Measurements from ENCODE around the gene ARL16.

DNA sequence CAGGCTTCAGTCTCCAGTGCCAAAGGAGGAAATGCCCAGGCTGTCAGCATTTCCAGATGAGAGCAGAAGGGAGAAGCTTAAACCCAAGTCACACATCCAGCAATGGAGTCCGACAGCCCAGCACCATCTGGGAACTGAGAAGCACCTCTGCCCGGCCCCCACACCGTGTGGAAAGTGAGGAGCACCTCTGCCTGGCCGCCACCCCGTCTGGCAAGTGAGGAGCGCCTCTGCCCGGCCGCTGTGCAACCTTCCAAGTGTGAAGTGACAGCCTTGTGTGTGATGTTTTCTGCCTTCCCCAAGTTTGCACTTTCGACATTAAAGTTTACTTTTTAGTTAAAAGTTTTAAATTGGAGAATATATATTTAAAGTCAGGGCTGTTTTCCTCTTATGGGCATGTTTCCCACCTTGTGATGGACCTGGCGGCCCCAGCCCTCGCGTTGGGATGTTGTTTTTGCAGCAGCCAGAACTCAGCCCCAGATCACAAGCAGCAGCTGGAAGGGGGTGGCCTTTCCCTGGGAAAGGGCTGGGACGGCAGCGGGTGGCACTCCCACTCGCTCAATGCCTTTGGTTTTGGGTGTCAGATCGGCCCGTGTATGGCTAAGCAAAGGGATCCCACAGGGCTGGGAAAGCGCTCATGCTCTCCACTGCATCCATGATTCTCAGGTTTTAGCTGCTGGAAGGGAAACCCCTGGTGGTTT, 9.9 kb downstream of the ARL16 start:
- TF ChIP-seq CBX3 (IDR thresholded peaks at IDR 0.05; ENCODE audit: low read depth) (no peak), CTCF (IDR thresholded peaks at IDR 0.05 in 2 of 3, conservative IDR thresholded peaks at IDR 0.05 in 1 of 3; ENCODE audit: borderline replicate concordance in 1 of 3, insufficient read depth in 1 of 3, low read depth in 2 of 3, low read length in 2 of 3) (no peak), RAD21 (IDR thresholded peaks at IDR 0.05; ENCODE audit: low read depth) (no peak), ZNF274 (IDR thresholded peaks at IDR 0.05; ENCODE audit: low read depth, low read length) (no peak), POLR2A (IDR thresholded peaks at IDR 0.05; ENCODE audit: borderline replicate concordance, extremely low read depth, insufficient read depth, insufficient read length) (no peak), ZFX (IDR thresholded peaks at IDR 0.05) (no peak), POLR2AphosphoS5 (IDR thresholded peaks at IDR 0.05; ENCODE audit: low read depth, low read length) (0 out of 2 replicates have a peak, but pooled peaks have one; percentile 15), REST (IDR thresholded peaks at IDR 0.05; ENCODE audit: low read depth) (no peak), EZH2 (IDR thresholded peaks at IDR 0.05) (no peak), CEBPB (IDR thresholded peaks at IDR 0.05; ENCODE audit: low read depth) (no peak), EZH2phosphoT487 (IDR thresholded peaks at IDR 0.05; ENCODE audit: borderline replicate concordance) (no peak)
- TF ChIP-seq, protein P1, sequence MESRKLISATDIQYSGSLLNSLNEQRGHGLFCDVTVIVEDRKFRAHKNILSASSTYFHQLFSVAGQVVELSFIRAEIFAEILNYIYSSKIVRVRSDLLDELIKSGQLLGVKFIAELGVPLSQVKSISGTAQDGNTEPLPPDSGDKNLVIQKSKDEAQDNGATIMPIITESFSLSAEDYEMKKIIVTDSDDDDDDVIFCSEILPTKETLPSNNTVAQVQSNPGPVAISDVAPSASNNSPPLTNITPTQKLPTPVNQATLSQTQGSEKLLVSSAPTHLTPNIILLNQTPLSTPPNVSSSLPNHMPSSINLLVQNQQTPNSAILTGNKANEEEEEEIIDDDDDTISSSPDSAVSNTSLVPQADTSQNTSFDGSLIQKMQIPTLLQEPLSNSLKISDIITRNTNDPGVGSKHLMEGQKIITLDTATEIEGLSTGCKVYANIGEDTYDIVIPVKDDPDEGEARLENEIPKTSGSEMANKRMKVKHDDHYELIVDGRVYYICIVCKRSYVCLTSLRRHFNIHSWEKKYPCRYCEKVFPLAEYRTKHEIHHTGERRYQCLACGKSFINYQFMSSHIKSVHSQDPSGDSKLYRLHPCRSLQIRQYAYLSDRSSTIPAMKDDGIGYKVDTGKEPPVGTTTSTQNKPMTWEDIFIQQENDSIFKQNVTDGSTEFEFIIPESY (IDR thresholded peaks at IDR 0.05; ENCODE audit: extremely low read depth, insufficient replicate concordance, low read length) = no peak
